Measurements from ENCODE around the gene TTLL12.
A peak's percentile ranks its signal among the peaks of the same experiment; 100 is the strongest.

Gene TTLL12

GRCh38 chr22:43118024-43118849, 68.7 kb downstream of the TTLL12 start:
- Histone ChIP-seq H4K20me1 (ENCODE audit: insufficient read depth, low read length) (no peaks in the 10 kb centered on the region), H3K79me2 (ENCODE audit: low read length) (no peaks in the 10 kb centered on the region), H3K36me3 (replicated peaks; ENCODE audit: low read depth, low read length) (no peaks in the 10 kb centered on the region), H3K4me1 (ENCODE audit: low read length) (peaks cover 33% of the 10 kb centered on the region), H3K9me3 (ENCODE audit: insufficient read depth, low read length) (no peaks in the 10 kb centered on the region), H3K27me3 (ENCODE audit: low read depth, low read length) (peaks cover 15% of the 10 kb centered on the region), H3K27ac (ENCODE audit: low read length) (no peak overlapping the region), H3K4me3 (ENCODE audit: low read length) (peak overlapping the region; percentile 31), H2AFZ (ENCODE audit: low read depth, low read length) (peak overlapping the region; percentile 85), H3K4me2 (ENCODE audit: low read length) (peak overlapping the region; percentile 54), H3K9ac (ENCODE audit: low read length) (no peak overlapping the region)
- no peak for TF ChIP-seq CTCF (IDR thresholded peaks at IDR 0.05; ENCODE audit: low read depth, low read length)
- TF ChIP-seq EZH2phosphoT487 (IDR thresholded peaks at IDR 0.05; ENCODE audit: low read depth), result no peak

GRCh38 chr22:43116932-43117331, 70.0 kb downstream of the TTLL12 start:
- H3K9me3 ChIP-seq (ENCODE audit: insufficient read depth, low read length), result no peaks in the 10 kb centered on the region
- H3K27me3 ChIP-seq (ENCODE audit: low read depth, low read length), result peaks cover 13% of the 10 kb centered on the region
- no peak overlapping the region for H2AFZ ChIP-seq (ENCODE audit: low read depth, low read length)
- no peaks in the 10 kb centered on the region for H4K20me1 ChIP-seq (ENCODE audit: insufficient read depth, low read length)
- H3K4me2 ChIP-seq (ENCODE audit: low read length), result no peak overlapping the region
- H3K4me3 ChIP-seq (ENCODE audit: low read length), result no peak overlapping the region
- no peak overlapping the region for H3K9ac ChIP-seq (ENCODE audit: low read length)
- no peaks in the 10 kb centered on the region for H3K79me2 ChIP-seq (ENCODE audit: low read length)
- no peaks in the 10 kb centered on the region for H3K36me3 ChIP-seq (replicated peaks; ENCODE audit: low read depth, low read length)
- TF ChIP-seq CTCF (IDR thresholded peaks at IDR 0.05; ENCODE audit: low read depth, low read length) (no peak), EZH2phosphoT487 (IDR thresholded peaks at IDR 0.05; ENCODE audit: low read depth) (no peak)
- H3K4me1 ChIP-seq (ENCODE audit: low read length), result peaks cover 30% of the 10 kb centered on the region
- no peak overlapping the region for H3K27ac ChIP-seq (ENCODE audit: low read length)
